NK-92 (cell line): ENCODE results near the gene PRX.

Experiments
- DNase-seq: peaks from one replicate; lab custom pipeline; 2025; ENCODE audit not compliant: unreplicated experiment; lab: John Stamatoyannopoulos, UW

The PRX gene

DNA sequence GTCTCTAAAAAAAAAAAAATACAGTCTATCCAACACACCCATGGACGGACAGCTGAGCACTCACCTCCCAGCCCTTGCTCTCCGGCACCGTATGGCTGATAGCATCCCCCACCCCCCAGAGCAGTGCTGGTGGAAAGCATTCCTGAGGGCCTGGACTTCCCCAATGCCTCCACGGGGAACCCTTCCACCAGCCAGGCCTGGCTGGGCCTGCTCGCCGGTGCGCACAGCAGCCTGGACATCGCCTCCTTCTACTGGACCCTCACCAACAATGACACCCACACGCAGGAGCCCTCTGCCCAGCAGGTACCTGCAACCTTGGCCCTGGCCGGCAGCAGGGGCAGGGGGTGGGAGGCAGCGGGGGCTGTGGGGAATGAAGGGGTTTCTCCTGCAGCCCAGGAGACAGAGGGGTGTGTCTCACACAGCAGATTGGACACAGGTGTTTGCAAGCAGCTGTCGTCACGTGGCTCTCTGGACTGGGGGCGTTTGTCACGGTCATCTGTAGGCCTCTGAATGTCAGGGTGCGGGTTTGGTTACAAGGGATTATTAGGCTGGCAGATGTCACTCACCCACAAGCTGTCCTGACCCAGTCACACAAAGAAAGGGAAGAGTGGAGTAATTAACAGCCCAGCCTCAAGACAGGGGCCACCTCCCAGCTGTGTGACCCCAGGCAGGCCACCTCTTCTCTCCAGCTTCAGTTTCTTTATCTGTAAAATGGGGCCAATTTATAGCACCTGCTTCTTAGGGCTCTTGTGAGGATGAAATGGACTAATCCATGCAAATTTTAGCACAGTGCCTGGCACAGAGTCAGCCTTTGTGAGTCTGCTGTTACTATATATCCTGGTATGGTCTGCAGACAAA is 45.4 kb downstream of the PRX start:
- no peak for DNase-seq

DNA sequence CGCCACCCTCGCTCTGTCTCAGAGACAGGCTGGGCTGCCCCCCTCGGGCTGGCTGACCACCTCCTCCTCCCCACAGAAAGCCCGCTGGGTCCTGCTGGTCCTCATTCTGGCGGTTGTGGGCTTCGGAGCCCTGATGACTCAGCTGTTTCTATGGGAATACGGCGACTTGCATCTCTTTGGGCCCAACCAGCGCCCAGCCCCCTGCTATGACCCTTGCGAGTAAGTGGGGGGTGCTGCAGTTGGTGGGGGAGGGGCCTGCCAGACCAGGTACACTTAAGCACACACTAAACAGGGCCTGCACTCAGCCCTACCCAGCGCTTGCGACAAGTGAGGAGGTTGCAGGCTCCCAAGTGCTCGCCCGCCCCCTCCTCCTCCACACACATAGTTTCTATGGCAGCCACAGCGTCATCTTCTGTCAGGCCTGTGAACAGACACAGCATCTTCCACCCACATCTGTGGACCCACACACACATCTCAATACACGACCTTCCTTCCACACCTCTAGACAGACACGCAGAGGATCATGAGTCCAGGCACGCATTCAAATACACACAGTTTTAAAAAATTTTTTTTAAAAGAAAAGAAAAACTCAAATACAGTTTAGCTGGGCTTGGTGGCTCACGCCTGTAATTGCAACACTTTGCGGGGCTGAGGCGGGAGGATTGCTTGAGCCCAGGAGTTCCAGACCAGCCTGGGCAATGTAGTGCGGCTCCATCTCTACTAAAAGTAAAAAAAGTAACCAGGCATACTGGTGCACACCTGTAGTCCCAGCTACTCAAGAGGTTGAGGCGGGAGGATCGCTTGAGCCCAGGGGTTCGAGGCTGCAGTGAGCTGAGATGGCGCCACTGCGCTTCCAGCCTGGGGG is 46.2 kb downstream of the PRX start:
- DNase-seq = no peak

DNA sequence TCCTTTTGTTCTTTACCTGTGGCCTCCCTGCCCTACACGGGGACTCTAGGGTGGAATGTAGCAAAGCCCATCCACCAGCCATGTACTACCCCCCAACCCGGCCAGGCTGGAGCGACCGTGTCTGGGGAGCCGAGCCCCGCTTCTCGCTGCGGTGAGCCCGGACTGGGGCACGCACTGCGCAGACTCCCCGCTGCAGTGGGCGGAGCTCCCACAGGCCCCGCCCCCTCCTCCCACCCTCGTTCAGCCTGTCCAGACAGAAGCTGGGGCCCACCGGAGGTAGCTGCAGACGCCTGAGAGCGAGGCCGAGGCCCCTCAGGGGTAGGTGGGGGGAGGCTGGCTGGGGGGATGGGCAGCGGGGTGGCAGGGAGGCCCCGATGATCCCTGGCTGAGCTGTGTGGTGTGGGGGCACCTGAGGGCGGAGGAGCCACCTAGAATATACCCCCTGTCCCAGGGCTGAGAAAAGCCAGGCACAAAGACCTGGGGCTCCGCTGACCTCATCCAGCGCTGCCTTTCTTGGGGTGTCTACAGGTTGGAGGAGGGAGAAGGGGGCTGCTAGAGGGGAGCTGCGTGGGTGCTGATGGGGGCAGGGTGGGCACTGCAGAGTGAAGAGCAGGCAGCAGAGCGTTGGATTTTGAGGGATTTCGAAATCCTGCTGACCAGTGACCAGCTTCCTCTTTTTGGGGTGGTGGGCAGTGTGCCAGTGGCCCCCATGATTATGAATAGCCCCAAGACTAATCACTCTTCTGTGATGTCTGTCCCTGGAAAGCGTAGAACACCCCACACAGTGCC is 47.4 kb downstream of the PRX start:
- no peak for DNase-seq

DNA sequence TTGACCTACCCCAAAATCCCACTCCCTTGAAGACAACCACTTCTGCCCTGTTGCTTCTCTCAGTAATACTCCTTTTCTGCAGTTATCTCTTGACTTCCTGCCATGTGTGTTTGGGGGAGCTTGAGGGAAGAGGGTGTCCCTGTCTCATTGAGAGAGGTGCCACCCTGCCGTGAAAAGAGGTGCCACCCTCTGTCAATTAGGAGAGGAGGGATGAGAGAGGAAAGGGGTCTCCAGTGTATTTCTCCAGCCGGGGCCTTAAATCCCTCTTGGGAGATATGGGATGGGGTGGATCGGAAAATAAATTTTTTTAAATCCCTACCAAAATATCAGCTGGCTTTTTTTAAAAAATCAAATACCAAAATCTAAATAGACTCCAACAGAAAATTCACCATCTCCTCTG is 48.2 kb downstream of the PRX start:
- no peak for DNase-seq

DNA sequence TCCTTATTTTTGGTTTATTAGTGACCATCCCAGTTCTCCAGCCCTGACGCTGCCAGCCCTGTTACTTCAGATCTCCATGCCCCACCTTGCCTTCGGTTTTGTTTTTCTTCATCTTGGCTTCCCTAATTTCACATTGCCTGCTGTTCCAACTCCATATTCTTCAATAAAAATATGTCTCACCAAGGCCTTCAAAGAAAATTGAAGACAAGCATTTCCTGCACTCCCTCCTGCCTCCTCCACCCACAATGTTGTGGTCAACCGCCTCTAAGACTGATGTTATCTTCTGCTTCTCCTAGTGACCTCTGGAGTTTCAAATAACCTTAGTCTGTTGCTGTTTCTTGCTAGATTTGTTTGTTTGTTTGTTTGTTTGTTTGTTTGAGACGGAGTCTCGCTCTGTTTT is 50.1 kb downstream of the PRX start:
- no peak for DNase-seq

DNA sequence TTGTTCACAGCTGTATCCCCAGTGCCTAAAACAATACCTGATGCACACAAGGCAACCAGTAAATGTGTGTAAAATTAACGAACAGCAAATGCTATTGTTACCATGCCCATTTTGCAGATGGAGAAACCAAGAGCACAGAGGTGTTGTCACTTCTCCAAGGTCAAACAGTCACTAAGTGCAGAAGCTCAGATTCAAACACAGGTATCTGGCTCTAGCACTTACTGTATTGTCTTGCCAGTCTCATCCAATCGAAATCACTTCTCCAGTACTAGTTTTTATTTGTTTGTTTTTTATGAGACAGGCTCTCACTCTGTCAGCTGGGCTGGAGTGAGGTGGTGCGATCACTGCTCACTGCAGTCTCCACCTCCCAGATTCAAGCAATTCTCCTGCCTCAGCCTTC is 51.0 kb downstream of the PRX start:
- no peak for DNase-seq

DNA sequence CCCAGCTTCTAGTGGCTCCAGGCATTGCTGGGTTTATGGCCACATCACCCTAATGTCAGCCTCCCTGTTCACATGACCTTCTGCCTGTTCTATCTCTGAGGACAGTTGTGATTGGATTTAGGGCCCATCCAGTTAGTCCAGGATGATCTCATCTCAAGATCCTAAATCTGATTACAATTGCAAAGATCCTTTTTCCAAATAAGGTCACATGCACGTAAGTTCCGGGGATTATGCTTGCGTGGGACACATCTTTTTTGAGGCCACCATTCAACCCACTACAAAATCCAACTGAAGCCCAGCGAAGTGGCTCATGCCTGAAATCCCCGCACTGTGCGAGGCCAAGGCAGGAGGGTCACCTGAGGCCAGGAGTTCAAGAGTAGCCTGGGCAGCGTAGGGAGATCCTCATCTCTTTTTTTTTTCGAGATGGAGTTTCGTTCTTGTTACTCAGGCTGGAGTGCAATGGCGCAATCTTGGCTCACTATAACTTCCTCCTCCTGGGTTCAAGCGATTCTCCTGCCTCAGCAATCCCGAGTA is 52.4 kb downstream of the PRX start:
- DNase-seq = no peak

DNA sequence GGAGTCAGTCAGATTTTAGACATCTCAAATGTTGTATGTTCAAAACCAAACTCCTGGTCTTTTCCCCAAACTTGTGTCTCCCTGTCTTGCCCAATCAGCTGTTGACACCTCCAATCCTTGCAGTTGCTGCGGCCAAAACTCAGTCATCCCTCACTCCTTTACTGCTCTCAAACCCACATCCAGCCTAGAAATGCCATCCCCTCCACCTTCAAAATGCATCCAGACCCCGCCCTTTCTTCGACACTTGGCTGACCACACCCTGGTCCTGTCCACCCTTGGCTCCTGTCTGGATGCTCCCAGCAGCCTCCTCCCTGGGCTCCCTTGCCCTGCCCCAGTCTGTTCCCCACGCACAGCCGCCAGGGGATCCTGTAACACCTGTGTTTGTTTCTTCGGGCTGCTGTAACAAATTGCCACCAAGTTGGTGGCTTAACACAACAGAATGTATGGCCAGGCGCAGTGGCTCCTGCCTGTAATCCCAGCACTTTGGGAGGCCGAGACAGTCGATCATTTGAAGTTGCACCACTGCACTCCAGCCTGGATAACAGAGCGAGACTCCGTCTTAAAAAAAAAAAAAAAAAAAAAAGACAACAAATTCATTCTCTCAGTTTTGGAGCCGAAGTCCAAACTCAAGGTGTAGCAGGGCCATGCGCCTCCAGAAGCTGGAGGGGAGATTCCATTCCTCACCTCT is 53.0 kb downstream of the PRX start:
- DNase-seq = no peak

DNA sequence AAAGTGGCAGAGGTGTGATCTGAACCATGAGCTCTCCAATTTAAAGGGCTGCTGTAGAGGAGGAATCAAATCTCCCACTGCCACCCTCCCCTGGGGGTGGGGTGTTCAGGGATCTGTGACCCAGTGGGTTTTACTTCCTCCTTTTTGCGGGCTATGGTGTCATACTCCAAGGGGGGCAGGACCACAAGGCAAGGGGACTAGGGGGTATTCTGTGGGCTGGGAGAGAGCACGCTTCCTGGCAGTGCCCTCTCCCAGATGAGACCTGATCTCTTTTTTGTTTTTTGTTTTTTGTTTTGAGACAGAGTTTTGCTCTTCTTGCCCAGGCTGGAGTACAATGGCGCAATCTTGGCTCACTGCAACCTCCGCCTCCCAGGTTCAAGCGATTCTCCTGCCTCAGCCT is 54.4 kb downstream of the PRX start:
- DNase-seq = no peak

DNA sequence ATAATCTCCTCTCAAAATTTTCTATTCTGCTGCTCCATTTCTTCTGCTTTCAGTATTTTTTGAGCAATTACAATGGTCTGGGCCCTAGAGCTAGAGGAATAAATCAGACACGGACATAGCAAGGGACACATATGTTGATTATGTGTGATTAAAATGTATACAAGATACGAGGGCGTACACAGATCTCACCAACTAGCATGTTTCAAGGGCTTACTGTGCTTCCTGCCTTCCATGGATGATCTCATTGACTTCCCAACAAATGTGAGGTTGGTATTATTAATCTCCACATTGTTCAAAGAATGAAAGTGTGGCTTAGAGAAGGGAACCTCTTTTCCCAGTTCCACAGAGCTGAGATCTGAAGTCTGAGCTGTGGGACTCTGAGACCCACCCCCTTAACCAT is 55.5 kb downstream of the PRX start:
- DNase-seq = no peak

DNA sequence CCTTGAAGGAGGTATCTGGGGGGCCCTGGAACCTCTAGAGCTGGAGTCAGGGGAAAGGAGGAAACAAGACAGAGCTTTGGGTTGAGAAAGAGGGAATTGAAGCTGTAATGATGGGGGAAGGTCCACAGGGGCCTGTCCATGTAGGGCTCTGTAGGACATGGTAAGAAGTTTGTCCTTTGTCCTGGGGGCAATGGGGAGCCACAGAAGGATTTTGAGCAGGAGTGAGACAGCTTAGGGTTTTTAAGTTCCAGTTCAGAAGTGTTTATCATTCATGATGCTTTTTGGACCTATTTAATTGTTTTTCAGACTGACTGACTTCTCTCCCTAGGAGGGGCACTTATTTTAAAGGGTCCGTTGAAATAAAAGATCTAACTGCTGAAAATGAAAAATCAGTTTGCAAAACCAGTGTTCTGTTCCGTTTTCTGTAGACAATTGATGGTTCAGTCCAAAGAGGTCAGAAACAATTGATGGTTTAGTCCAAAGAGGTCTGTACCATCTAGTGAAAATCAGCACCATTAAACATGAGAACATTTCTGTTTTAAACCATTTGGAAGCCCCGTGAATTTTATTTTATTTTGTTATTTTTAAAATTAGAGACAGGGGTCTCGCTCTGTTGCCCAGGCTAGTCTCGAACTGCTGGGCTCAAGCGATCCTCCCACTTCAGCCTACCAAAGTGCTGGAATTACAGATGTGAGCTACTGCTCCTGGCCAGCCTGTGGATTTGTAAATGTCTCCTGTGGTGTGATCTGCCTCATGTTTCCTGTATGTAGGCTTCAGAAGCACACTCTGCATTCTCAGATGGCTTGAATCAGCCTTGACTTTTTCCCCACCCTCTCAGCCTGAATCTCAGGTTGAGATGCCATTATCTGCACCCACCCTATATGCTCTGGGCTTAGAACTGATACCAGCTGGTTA is 56.2 kb downstream of the PRX start:
- no peak for DNase-seq

DNA sequence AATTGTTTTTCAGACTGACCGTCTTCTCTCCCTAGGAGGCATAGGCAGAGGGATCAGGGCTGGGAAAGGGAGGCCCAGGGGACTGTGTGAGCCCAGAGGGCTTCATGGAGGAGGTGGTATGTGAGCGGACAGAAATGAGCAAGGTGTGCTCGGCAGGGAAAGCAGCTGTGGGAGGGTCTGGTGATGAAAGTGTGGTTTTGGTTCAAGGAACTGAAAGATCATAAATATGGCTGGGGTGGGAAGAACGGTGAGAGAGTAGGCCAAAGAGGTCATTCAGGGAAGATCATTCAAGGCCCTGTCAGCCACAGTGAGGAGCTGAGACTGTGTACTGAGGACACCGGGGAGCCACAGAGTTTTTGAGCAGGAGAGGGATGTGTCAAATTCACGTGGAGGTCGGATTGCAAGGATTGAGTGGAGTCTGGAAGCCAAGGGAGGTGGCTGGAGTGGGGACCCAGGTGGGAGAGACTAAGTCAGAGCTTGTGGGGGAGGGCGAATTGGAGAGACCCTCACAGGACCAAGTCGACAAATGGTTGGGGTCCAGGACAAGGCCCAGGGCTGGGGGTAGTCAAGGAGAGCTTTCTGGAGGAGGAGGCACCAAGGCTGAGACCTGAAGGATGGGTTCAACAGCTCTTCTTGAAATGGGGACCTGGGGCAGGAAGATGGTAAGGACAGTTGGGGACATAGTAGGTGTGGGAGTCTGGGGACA is 57.0 kb downstream of the PRX start:
- no peak for DNase-seq

DNA sequence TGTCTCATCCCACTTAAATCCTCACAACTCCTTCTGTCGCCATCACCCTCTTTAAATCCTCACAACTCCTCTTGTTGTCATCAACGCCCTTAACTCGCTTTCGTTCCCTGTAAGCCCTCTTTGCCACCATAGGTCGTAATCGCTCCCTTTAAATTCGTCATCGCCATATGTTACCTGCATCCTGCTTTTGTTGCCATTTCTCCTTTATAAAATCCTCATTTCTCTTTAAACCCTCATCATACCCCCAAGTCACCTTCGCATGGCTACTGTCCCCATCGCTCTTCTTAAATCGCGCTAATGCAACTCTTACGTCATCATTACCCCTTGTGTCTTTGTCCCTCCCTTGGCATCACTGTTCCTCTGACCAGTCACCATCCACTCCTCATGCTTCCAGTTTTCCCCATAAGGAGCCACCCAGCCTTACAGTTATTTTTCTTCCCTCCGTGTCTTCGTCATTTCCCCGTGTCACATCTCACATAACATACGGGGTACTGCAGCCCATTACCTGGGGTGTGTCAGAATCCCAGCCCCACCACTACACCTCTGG is 64.1 kb downstream of the PRX start:
- no peak for DNase-seq

DNA sequence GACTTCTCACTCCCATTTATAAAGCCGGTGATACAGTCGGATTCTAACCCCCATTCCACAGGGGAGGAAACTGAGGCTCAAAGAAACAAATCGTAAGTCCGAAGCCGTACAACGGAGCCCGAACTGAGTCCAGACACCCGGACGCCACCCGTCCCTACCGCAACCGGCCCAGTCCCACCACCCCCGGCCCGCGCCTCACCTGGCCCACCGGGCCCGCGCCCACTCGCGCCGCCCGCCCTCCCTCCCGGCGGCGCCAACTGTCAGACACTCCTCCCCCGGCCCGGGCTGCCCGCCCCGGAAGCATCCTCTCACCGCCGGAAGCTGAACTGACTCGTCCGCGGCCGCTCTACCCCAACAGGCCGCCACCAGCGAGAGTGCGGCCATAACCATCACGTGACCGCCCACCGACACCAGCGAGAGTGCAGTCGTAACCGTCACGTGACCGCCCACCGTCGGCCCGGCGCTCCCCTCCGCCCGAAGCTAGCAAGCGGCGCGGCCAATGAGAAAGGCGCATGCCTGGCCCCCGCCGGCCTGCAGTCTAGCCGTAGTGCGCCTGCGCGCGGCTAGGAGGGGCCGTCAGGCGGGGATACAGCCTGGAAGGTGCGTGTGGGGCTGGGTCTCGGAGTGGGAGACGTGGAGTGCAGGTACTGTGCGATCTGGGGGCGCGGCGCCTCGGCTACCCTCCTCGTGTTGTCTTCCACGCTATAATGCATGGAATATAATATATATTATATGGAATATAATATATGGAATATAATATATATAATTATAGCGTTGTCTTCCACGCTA is 64.9 kb downstream of the PRX start, which contains the start of the genes C19orf47 and PLD3:
Gene C19orf47, minus strand, starts transcription at position 273 of the 789 bp plus-strand sequence. CDS start 6,540 bp downstream, outside the sequence.
Gene PLD3, plus strand, starts transcription at position 571 of the 789 bp plus-strand sequence. CDS start 17,789 bp downstream, outside the sequence.
- DNase-seq = peak; percentile 91

DNA sequence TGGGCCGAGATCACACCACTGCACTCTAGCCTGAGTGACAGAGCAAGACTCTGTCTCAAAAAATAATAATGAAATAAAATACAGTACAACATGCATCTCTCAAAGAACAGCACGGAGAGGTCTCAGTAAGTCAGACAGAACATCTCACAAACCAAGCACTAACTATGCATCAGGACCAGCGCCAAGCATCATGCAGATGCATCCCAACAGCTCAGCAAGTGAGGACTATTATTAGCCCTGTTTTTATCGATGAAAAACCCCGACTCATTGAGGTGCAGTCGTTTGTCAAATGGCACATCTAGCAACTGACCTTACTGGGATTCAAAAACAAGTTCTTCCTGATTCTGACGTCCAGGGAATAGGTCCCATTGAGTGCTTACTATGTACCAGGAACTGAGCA is 68.8 kb downstream of the PRX start:
- no peak for DNase-seq
